GM12873 (cell line): Measurements from ENCODE around the gene BMP6.

Experiments used
- TF ChIP-seq, protein P1 (sequence below): IDR thresholded peaks from 2 replicates; pipeline ENCODE4 v1.5.1; 2012; ENCODE audit warnings: low read depth, mild to moderate bottlenecking, moderate library complexity, low read length, control low read depth; ENCODE audit not compliant: insufficient read depth; ENCODE audit errors: missing control alignments

The BMP6 gene

DNA sequence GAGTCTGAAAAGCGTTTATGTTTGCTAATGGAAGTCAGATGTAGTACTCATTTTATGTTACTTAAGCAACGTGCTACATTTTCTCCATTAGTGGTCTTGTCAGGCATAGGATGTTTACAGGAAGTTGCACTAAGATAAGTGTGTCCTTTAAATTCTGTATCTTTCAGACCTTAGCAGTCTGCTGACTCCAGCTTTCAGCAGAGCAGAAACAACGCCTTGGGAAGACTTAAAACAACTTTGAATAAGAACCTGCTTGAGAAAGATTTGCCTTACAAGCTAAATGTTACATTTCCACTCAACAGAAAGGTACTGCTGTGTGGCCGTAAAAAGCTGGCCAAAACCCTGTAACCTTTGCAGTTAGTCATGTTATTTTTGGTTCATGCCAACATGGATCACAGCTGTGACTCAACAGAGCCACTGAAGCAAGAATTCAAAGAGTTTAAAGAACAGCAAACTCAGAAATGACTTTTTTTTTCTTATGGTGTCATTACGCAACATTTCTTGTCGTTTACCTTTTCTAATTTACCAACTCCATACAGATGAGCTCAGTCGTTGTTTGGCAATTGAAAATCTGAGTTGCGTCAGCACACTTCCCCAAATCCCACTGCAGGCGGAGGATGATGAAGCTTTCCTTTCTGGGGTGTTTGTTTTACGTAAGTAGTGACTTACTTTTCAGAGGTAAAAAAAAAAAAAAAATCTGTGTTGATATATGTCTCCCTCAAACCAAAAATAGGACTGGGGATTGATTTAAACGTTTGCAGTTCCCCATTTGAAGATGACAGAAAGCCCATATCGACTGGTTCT lies 27.9 kb upstream of the BMP6 start:
- TF ChIP-seq, protein P1, sequence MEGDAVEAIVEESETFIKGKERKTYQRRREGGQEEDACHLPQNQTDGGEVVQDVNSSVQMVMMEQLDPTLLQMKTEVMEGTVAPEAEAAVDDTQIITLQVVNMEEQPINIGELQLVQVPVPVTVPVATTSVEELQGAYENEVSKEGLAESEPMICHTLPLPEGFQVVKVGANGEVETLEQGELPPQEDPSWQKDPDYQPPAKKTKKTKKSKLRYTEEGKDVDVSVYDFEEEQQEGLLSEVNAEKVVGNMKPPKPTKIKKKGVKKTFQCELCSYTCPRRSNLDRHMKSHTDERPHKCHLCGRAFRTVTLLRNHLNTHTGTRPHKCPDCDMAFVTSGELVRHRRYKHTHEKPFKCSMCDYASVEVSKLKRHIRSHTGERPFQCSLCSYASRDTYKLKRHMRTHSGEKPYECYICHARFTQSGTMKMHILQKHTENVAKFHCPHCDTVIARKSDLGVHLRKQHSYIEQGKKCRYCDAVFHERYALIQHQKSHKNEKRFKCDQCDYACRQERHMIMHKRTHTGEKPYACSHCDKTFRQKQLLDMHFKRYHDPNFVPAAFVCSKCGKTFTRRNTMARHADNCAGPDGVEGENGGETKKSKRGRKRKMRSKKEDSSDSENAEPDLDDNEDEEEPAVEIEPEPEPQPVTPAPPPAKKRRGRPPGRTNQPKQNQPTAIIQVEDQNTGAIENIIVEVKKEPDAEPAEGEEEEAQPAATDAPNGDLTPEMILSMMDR = no peak

DNA sequence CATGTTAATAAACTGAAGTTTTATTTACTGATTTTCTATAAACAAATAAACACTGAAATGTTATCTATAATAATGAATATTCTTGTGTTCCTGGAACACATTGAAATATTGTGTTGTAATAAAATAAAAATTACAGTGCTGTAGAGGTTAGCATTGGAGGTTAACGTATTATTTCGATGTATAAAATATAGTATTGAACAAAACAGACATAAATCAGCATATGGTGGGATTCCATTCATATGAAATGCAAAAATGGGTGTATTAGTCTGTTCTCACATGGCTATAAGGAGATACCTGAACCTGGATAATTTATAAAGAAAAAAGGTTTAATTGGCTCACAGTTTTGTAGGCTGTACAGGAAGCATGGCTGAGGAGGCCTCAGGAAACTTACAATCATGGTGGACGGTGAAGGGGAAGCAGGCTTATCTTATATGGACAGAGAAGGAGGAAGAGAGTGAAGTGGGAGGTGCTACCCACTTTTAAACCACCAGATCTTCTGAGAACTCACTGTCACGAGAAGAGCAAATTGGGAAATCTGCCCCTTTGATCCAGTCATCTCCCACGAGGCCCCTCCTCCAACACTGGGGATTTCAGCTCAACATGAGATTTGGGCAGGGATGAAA lies 24.6 kb upstream of the BMP6 start:
- TF ChIP-seq, protein P1 = no peak

DNA sequence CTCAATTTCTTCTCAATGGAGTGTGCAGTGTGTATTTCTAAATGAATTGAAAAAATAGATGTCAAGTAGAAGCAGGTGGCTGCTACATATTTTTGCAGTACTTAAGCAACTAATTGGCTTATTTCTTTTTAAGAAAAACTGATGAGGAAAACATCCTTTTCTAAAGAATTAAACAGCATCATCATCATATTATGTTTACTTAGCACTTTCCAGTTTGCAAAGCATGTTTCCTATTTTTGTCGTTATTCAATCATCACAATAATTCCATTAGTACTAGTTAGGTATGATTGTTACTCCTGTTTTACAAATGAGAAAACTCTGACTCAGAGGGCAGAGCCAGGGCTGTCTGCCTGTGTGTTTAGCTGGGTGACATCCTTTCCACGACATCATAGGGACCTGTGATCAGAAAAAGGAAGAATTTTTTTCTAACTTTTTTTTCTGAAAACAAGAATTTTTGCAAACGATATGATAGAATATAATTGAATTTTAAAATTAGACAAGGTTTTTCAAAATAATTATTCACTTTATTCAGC lies 22.7 kb upstream of the BMP6 start:
- TF ChIP-seq, protein P1 = no peak

DNA sequence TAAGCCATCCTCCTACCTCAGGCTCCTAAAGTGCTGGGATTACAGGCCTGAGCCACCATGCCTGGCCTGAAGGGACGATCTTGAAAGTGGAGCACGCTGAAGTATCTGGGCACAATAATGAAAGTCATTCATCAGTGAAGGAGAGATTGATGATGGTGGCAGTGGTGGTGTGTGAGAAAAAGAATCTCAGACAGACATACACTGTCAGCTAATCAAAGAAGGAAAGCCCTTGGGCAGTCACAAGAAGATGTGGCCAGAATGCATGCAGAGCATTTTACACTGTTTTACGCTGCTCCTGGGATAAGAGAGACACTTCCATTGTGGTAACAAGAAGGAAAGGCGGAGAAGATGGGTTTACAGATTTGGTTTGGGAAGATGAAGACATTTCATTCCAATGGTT lies 20.4 kb upstream of the BMP6 start:
- TF ChIP-seq, protein P1 = no peak

DNA sequence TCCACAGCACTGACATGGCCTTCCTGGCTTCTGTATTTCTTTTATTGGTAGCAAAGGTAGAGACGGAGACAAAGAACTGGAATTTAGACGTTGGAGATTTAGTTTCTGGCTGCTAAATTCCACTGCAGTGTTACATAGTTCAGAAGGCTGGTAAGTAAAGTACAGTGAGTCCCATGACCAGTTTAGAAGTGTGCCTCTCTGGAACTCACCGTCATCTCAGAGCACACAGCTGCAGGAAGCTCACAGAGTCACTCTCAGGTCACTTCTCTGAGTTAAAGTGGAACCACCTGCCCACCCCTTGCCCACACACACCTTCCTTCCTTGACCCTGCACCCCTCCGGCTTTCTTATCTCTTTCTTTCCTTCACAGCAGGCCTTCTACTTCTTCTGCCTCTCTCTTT lies 19.6 kb upstream of the BMP6 start:
- TF ChIP-seq, protein P1 = no peak

DNA sequence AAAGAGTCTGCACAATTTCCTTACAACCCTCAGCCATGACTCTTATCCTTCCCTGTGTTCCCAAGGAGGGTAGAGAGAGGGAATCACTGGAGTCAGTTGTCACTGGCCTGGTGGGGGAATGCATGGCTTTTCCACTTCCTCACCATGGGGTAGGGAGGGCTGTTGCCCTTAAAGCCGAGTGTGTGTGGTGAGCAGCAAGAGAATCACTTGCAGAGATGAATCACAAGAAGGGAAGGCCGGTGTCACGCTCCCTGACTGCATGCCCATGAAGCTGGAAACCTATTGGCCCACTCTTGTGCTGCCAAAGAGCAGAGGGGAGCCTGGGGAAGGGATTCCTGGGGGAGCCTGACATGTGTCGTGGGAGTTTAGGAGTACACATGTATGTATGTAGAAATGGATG lies 18.1 kb upstream of the BMP6 start:
- TF ChIP-seq, protein P1 = no peak

DNA sequence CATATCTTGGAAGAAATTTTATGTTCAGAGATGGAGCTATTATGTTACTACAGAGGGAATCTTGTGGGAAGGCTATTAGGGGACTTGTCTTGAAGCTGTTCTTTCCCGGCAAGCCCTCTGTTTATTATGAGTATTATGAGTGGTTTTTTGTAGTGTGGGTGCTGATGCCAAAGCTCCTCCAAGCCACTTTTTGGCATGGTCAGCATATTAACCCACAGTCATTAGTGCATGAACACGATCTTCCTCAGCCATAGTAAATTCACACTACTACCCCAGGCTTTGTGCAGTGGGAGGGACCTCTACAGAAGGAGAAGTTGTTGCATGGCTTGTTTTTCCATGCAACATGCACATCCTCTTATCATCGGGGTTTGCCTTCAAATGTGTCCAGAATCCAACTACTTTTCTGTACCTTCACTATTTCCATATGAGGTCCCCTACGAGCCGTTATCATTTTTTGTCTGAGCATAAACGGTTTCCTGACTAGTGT lies 6.5 kb upstream of the BMP6 start:
- TF ChIP-seq, protein P1 = no peak
